Raji (cell line): ENCODE measurements around the gene SNX18.

Experiments
- POLR2A ChIP-seq: IDR thresholded peaks from 2 replicates; pipeline ENCODE4 v1.6.1; 2011; ENCODE audit warnings: low read depth, low read length, control low read depth; ENCODE audit not compliant: insufficient read depth

SNX18 gene

GRCh38 chr5:54531546-54531945 is 14.0 kb downstream of the SNX18 start:
- no peak for TF ChIP-seq POLR2A

- no peak for TF ChIP-seq POLR2A
Observed at GRCh38 chr5:54533541-54534190, 16.1 kb downstream of the SNX18 start.

- TF ChIP-seq POLR2A, result no peak
Observed at GRCh38 chr5:54534191-54535004, 16.8 kb downstream of the SNX18 start.

- no peak for TF ChIP-seq POLR2A
Observed at GRCh38 chr5:54535149-54535844, 17.7 kb downstream of the SNX18 start.

GRCh38 chr5:54537725-54538124 is 20.2 kb downstream of the SNX18 start:
- no peak for TF ChIP-seq POLR2A

- no peak for TF ChIP-seq POLR2A
Observed at GRCh38 chr5:54538156-54538555, 20.6 kb downstream of the SNX18 start.

GRCh38 chr5:54539001-54539400 is 21.4 kb downstream of the SNX18 start:
- no peak for TF ChIP-seq POLR2A

GRCh38 chr5:54540286-54540685 is 22.7 kb downstream of the SNX18 start:
- no peak for TF ChIP-seq POLR2A

GRCh38 chr5:54541823-54542783 is 24.5 kb downstream of the SNX18 start:
- TF ChIP-seq POLR2A, result no peak

- TF ChIP-seq POLR2A, result no peak
Observed at GRCh38 chr5:54544044-54544443, 26.5 kb downstream of the SNX18 start.

GRCh38 chr5:54545796-54546195 is 28.2 kb downstream of the SNX18 start:
- no peak for TF ChIP-seq POLR2A

- no peak for TF ChIP-seq POLR2A
Observed at GRCh38 chr5:54547711-54548250, 30.2 kb downstream of the SNX18 start.

GRCh38 chr5:54548565-54548964 is 31.0 kb downstream of the SNX18 start:
- TF ChIP-seq POLR2A, result no peak

GRCh38 chr5:54551292-54551691 is 33.7 kb downstream of the SNX18 start:
- TF ChIP-seq POLR2A, result no peak
